Ectodermal cell (in vitro differentiated cells): ENCODE measurements around the gene CARD11.

Experiments
- H3K27ac ChIP-seq: 2 replicates; pipeline ENCODE4 v1.7.0; 2013; ENCODE audit warnings: mild to moderate bottlenecking, low read depth, low read length; ENCODE audit not compliant: insufficient read depth, poor library complexity, severe bottlenecking
- H3K27me3 ChIP-seq: 2 replicates; pipeline ENCODE4 v1.7.0; 2013; ENCODE audit warnings: mild to moderate bottlenecking, low read length; ENCODE audit not compliant: insufficient read depth, control insufficient read depth, poor library complexity, severe bottlenecking
- H3K36me3 ChIP-seq: one replicate; pipeline ENCODE4 v1.7.0; 2013; ENCODE audit warnings: low read length; ENCODE audit not compliant: control insufficient read depth, insufficient read depth
- H3K4me1 ChIP-seq: one replicate; pipeline ENCODE4 v1.7.0; 2013; ENCODE audit warnings: low read length; ENCODE audit not compliant: control insufficient read depth, insufficient read depth
- H3K4me3 ChIP-seq: 2 replicates; pipeline ENCODE4 v1.7.0; 2013; ENCODE audit warnings: low read depth, low read length, control low read depth; ENCODE audit not compliant: insufficient read depth
- H3K9me3 ChIP-seq: 2 replicates; pipeline ENCODE4 v1.7.0; 2013; ENCODE audit warnings: mild to moderate bottlenecking, low read length, moderate library complexity; ENCODE audit not compliant: control insufficient read depth
- WGBS, 2 experiments: methylation state at CpG; one replicate each; pipeline ENCODE4 v1.1.7; 2013; ENCODE audit warnings: missing lambda C conversion rate in 2 of 2; 5-methylcytosine and 5-hydroxymethylcytosine counted together

Gene CARD11

DNA sequence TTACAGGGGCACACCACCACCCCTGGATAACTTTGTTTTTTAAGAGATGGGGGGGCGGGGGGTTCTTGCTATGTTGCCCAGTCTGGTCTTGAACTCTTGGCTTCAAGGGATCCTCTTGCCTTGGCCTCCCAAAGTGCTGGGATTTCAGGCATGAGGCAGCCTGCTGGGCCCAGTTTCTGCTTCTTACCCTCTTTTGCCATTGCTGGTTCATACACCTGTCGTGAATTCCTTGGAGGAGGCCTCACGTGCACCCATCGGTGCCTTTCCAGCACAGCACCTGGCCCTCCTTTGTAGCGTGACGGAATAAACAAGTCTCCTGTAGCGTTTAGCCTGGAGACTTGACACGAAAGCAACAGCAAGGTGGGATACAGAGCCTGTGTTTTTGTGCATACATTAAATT lies 75.5 kb downstream of the CARD11 start:
- WGBS, 2 experiments: 93 to 94% methylated on average over 8 of the region's 8 CpGs
- H3K9me3 ChIP-seq: no peaks in the 10 kb centered on the region
- H3K27me3 ChIP-seq: no peaks in the 10 kb centered on the region
- H3K27ac ChIP-seq: no peak overlapping the region
- H3K4me1 ChIP-seq: no peaks in the 10 kb centered on the region
- no peak overlapping the region for H3K4me3 ChIP-seq
- H3K36me3 ChIP-seq: no peaks in the 10 kb centered on the region

DNA sequence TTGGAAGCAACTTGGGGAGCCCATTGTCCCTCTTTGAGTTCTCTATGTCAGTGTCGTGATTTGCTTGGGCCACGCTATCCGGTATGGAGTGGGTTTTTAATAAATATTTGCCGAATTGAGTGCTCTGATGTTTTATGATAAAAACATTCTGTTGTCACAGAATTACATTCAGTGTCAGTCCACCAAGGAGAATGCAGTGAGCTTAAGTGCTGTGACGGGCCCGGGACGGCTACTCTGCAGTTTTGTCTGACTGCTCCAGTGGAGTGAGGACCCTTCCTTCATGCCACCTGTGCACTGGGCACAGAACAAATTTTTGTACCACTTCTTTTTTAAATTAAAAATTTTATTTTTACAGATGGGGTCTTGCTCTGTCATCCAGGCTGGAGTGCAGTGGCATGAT lies 76.0 kb downstream of the CARD11 start:
- H3K4me3 ChIP-seq: no peak overlapping the region
- no peaks in the 10 kb centered on the region for H3K36me3 ChIP-seq
- H3K9me3 ChIP-seq: no peaks in the 10 kb centered on the region
- H3K4me1 ChIP-seq: no peaks in the 10 kb centered on the region
- H3K27ac ChIP-seq: no peak overlapping the region
- no peaks in the 10 kb centered on the region for H3K27me3 ChIP-seq
- WGBS, 2 experiments: 92 to 93% methylated on average over 7 of the region's 7 CpGs

GRCh38 chr7:2967253-2967652 lies 76.4 kb downstream of the CARD11 start:
- H3K27me3 ChIP-seq: no peaks in the 10 kb centered on the region
- 86 to 87% methylated on average over 7 of the region's 7 CpGs for WGBS, 2 experiments
- no peaks in the 10 kb centered on the region for H3K9me3 ChIP-seq

DNA sequence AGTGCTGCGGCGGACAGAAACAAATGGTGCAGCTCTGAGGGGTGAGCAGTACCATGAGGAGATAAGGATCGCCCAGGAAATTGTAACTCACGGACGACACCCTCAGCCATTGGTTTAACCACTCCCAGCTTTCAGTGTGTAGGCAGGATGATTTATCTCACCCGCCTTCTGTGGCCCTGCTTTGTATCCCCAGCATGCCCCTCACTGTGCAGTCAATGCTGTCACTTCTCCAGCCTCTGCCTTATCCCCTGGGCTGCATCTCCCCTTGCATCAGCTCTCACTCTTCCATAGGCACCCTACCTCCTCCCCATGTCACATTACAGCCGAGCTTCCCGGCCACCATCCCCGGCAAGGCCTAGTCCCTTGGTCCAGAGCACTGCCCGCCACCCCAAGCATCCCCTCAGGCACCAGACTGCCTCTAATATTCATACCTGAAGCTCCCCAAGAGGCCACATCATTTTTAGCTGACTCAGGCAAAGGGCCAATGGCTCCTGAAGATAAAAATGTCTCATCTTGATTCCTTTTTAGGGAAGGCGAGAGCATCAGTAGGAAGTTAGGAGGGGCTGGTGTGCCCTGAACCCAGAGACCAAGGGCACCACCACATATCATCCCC lies 77.1 kb downstream of the CARD11 start:
- H3K27ac ChIP-seq: no peak overlapping the region
- WGBS, 2 experiments: 94% methylated on average over 11 of the region's 11 CpGs
- no peaks in the 10 kb centered on the region for H3K27me3 ChIP-seq
- no peak overlapping the region for H3K4me3 ChIP-seq
- no peaks in the 10 kb centered on the region for H3K36me3 ChIP-seq
- no peaks in the 10 kb centered on the region for H3K4me1 ChIP-seq
- H3K9me3 ChIP-seq: no peaks in the 10 kb centered on the region

More at GRCh38 chr7:2967253-2967652, 76.4 kb downstream of the CARD11 start:
- Histone ChIP-seq H3K4me1 (no peaks in the 10 kb centered on the region), H3K27ac (no peak overlapping the region), H3K4me3 (no peak overlapping the region), H3K36me3 (no peaks in the 10 kb centered on the region)

- Histone ChIP-seq H3K9me3 (no peaks in the 10 kb centered on the region), H3K27ac (no peak overlapping the region), H3K27me3 (no peaks in the 10 kb centered on the region), H3K36me3 (no peaks in the 10 kb centered on the region), H3K4me3 (no peak overlapping the region), H3K4me1 (no peaks in the 10 kb centered on the region)
- WGBS, 2 experiments: 91 to 96% methylated on average over 1 of the region's 1 CpG
Observed at GRCh38 chr7:2965745-2966270, 77.9 kb downstream of the CARD11 start.

GRCh38 chr7:2965301-2965700 lies 78.4 kb downstream of the CARD11 start:
- H3K4me1 ChIP-seq: no peaks in the 10 kb centered on the region
- no peaks in the 10 kb centered on the region for H3K9me3 ChIP-seq
- H3K36me3 ChIP-seq: no peaks in the 10 kb centered on the region
- no peak overlapping the region for H3K4me3 ChIP-seq
- H3K27ac ChIP-seq: no peak overlapping the region
- H3K27me3 ChIP-seq: no peaks in the 10 kb centered on the region
- 92 to 93% methylated on average over 1 of the region's 1 CpG for WGBS, 2 experiments

- Histone ChIP-seq H3K4me3 (no peak overlapping the region), H3K27me3 (no peaks in the 10 kb centered on the region), H3K27ac (no peak overlapping the region), H3K36me3 (no peaks in the 10 kb centered on the region), H3K4me1 (no peaks in the 10 kb centered on the region), H3K9me3 (no peaks in the 10 kb centered on the region)
- WGBS, 2 experiments: 89 to 91% methylated on average over 1 to 2 of the region's 2 CpGs
Observed at GRCh38 chr7:2964208-2964607, 79.5 kb downstream of the CARD11 start.

DNA sequence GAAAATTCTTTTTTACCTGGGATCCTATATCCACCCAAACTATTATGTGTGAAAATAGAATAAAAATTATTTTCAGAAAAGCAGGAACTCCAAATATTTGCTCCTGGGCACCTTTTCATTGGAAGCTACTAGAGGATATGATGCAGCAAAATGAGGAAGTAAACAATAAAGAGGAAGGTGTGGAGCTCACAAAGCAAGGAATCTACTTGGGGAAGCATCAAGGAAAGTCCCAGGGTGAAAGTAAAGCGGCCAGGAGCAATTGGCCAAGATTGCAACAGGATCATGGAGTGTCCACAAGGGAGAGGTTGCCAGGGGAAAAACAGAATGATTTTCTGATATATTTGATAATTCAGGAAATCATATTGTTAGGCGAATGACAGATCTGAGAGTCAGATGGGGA lies 80.8 kb downstream of the CARD11 start:
- 91 to 96% methylated on average over 2 of the region's 2 CpGs for WGBS, 2 experiments
- H3K36me3 ChIP-seq: no peaks in the 10 kb centered on the region
- no peak overlapping the region for H3K4me3 ChIP-seq
- no peaks in the 10 kb centered on the region for H3K4me1 ChIP-seq
- no peaks in the 10 kb centered on the region for H3K9me3 ChIP-seq
- no peak overlapping the region for H3K27ac ChIP-seq
- no peaks in the 10 kb centered on the region for H3K27me3 ChIP-seq

- Histone ChIP-seq H3K27me3 (no peaks in the 10 kb centered on the region), H3K9me3 (no peaks in the 10 kb centered on the region), H3K4me1 (no peaks in the 10 kb centered on the region), H3K27ac (no peak overlapping the region), H3K36me3 (no peaks in the 10 kb centered on the region), H3K4me3 (no peak overlapping the region)
- 93% methylated on average over 14 of the region's 14 CpGs for WGBS, 2 experiments
Observed at GRCh38 chr7:2959828-2960599, 83.7 kb downstream of the CARD11 start.

GRCh38 chr7:2959103-2959680 lies 84.5 kb downstream of the CARD11 start:
- no peak overlapping the region for H3K4me3 ChIP-seq
- H3K9me3 ChIP-seq: no peaks in the 10 kb centered on the region
- no peaks in the 10 kb centered on the region for H3K27me3 ChIP-seq
- WGBS, 2 experiments: 91% methylated on average over 15 of the region's 15 CpGs
- no peaks in the 10 kb centered on the region for H3K36me3 ChIP-seq
- no peaks in the 10 kb centered on the region for H3K4me1 ChIP-seq
- no peak overlapping the region for H3K27ac ChIP-seq
